Raji (cell line): Measurements from ENCODE around the gene CCDC157.

Experiments
- POLR2A ChIP-seq: IDR thresholded peaks from 2 replicates; pipeline ENCODE4 v1.6.1; 2011; ENCODE audit warnings: low read depth, low read length, control low read depth; ENCODE audit not compliant: insufficient read depth

Gene CCDC157

GRCh38 chr22:30356449-30357235, at the start of gene CCDC157, which contains the start of gene SF3A1:
CCDC157 (plus strand) TSS chr22:30357007; CDS start chr22:30366001, 8,994 bp downstream.
SF3A1 (minus strand) TSS chr22:30356894; CDS start chr22:30356792, 102 bp downstream.
- peak; percentile 95 for TF ChIP-seq POLR2A

- no peak for TF ChIP-seq POLR2A
Observed at GRCh38 chr22:30307041-30307574, 49.7 kb upstream of the CCDC157 start.

- no peak for TF ChIP-seq POLR2A
Observed at GRCh38 chr22:30308093-30308492, 48.7 kb upstream of the CCDC157 start.

- TF ChIP-seq POLR2A = no peak
Observed at GRCh38 chr22:30308518-30309230, 48.1 kb upstream of the CCDC157 start.

- 0 out of 2 replicates have a peak, but pooled peaks have one; percentile 25 for TF ChIP-seq POLR2A
Observed at GRCh38 chr22:30309951-30310741, 46.7 kb upstream of the CCDC157 start.

- TF ChIP-seq POLR2A = no peak
Observed at GRCh38 chr22:30310881-30311771, 45.7 kb upstream of the CCDC157 start.

- TF ChIP-seq POLR2A = no peak
Observed at GRCh38 chr22:30312053-30312452, 44.8 kb upstream of the CCDC157 start.

GRCh38 chr22:30313527-30314363, 43.1 kb upstream of the CCDC157 start:
- TF ChIP-seq POLR2A = no peak

GRCh38 chr22:30314915-30315314, 41.9 kb upstream of the CCDC157 start:
- TF ChIP-seq POLR2A = no peak

GRCh38 chr22:30315962-30316576, 40.7 kb upstream of the CCDC157 start:
- TF ChIP-seq POLR2A = no peak

GRCh38 chr22:30317778-30318177, 39.0 kb upstream of the CCDC157 start:
- no peak for TF ChIP-seq POLR2A

- TF ChIP-seq POLR2A = no peak
Observed at GRCh38 chr22:30318799-30319419, 37.9 kb upstream of the CCDC157 start.

GRCh38 chr22:30320021-30320556, 36.7 kb upstream of the CCDC157 start:
- no peak for TF ChIP-seq POLR2A
